ENCODE data around the gene OR5K4. TPM values are rescaled to one million over a fixed set of nuclear protein-coding genes. Genes with fewer than 3 reads are reported as not detected.

The OR5K4 gene
- total RNA-seq, 1 donor from 2014 or later = not detected

GRCh38 chr3:98341758-98342157 is 11.9 kb upstream of the OR5K4 start:
- no peak overlapping the region for H3K27ac Mint-ChIP-seq
- no peaks in the 10 kb centered on the region for H3K9me3 Mint-ChIP-seq
- H3K4me3 Mint-ChIP-seq (ENCODE audit: low read depth) = no peak overlapping the region
- intact Hi-C loops (cut with micrococcal nuclease) = loop anchor here (5.0 kb wide), 1 partner anchor 231 kb away; no protein-coding TSS in a partner anchor
- DNase-seq (ENCODE audit: low spot score) = no peak
- H3K27me3 Mint-ChIP-seq (ENCODE audit: low read depth) = peaks cover 41% of the 10 kb centered on the region
- H3K36me3 Mint-ChIP-seq (ENCODE audit: low read depth) = no peaks in the 10 kb centered on the region
- peaks cover 6% of the 10 kb centered on the region for H3K4me1 Mint-ChIP-seq (ENCODE audit: low read depth)

- Mint-ChIP-seq H3K27me3 (ENCODE audit: low read depth) (peaks cover 45% of the 10 kb centered on the region), H3K9me3 (no peaks in the 10 kb centered on the region), H3K4me3 (ENCODE audit: low read depth) (no peak overlapping the region), H3K27ac (no peak overlapping the region), H3K36me3 (ENCODE audit: low read depth) (no peaks in the 10 kb centered on the region), H3K4me1 (ENCODE audit: low read depth) (peaks cover 6% of the 10 kb centered on the region)
- DNase-seq (ENCODE audit: low spot score) = peak; percentile 20
- intact Hi-C loops (cut with micrococcal nuclease) = loop anchor here (5.0 kb wide), 1 partner anchor 228 kb away; no protein-coding TSS in a partner anchor
These were observed 9.8 kb upstream of the OR5K4 start for GRCh38 chr3:98343647-98344507.

GRCh38 chr3:98350082-98350481 is 3.6 kb upstream of the OR5K4 start:
- H3K27me3 Mint-ChIP-seq (ENCODE audit: low read depth) = peaks cover 38% of the 10 kb centered on the region
- H3K4me3 Mint-ChIP-seq (ENCODE audit: low read depth) = no peak overlapping the region
- no peak overlapping the region for H3K27ac Mint-ChIP-seq
- H3K36me3 Mint-ChIP-seq (ENCODE audit: low read depth) = no peaks in the 10 kb centered on the region
- DNase-seq (ENCODE audit: low spot score) = no peak
- intact Hi-C loops (cut with micrococcal nuclease) = no loop called here
- peaks cover 10% of the 10 kb centered on the region for H3K4me1 Mint-ChIP-seq (ENCODE audit: low read depth)
- H3K9me3 Mint-ChIP-seq = no peaks in the 10 kb centered on the region

- Mint-ChIP-seq H3K4me1 (ENCODE audit: low read depth) (peaks cover 4% of the 10 kb centered on the region), H3K36me3 (ENCODE audit: low read depth) (no peaks in the 10 kb centered on the region), H3K4me3 (ENCODE audit: low read depth) (no peak overlapping the region), H3K27me3 (ENCODE audit: low read depth) (peaks cover 16% of the 10 kb centered on the region), H3K9me3 (peaks cover 29% of the 10 kb centered on the region), H3K27ac (no peak overlapping the region)
- intact Hi-C loops (cut with micrococcal nuclease) = no loop called here
- no peak for DNase-seq (ENCODE audit: low spot score)
These were observed 5.6 kb downstream of the OR5K4 start for GRCh38 chr3:98359250-98359649.

- DNase-seq (ENCODE audit: low spot score) = no peak
- no peak overlapping the region for H3K27ac Mint-ChIP-seq
- H3K27me3 Mint-ChIP-seq (ENCODE audit: low read depth) = peaks cover 10% of the 10 kb centered on the region
- H3K4me3 Mint-ChIP-seq (ENCODE audit: low read depth) = no peak overlapping the region
- intact Hi-C loops (cut with micrococcal nuclease) = no loop called here
- H3K36me3 Mint-ChIP-seq (ENCODE audit: low read depth) = no peaks in the 10 kb centered on the region
- peaks cover 4% of the 10 kb centered on the region for H3K4me1 Mint-ChIP-seq (ENCODE audit: low read depth)
- H3K9me3 Mint-ChIP-seq = peaks cover 30% of the 10 kb centered on the region
These were observed 6.5 kb downstream of the OR5K4 start for GRCh38 chr3:98359993-98360675.

- H3K9me3 Mint-ChIP-seq = peaks cover 36% of the 10 kb centered on the region
- intact Hi-C loops (cut with micrococcal nuclease) = no loop called here
- H3K4me3 Mint-ChIP-seq (ENCODE audit: low read depth) = no peak overlapping the region
- H3K36me3 Mint-ChIP-seq (ENCODE audit: low read depth) = no peaks in the 10 kb centered on the region
- peaks cover 10% of the 10 kb centered on the region for H3K27me3 Mint-ChIP-seq (ENCODE audit: low read depth)
- no peak for DNase-seq (ENCODE audit: low spot score)
- peaks cover 4% of the 10 kb centered on the region for H3K4me1 Mint-ChIP-seq (ENCODE audit: low read depth)
- H3K27ac Mint-ChIP-seq = no peak overlapping the region
These were observed 7.0 kb downstream of the OR5K4 start for GRCh38 chr3:98360681-98361080.

- no peak overlapping the region for H3K4me3 Mint-ChIP-seq (ENCODE audit: low read depth)
- H3K36me3 Mint-ChIP-seq (ENCODE audit: low read depth) = no peaks in the 10 kb centered on the region
- no peak overlapping the region for H3K27ac Mint-ChIP-seq
- peaks cover 4% of the 10 kb centered on the region for H3K4me1 Mint-ChIP-seq (ENCODE audit: low read depth)
- no peak for DNase-seq (ENCODE audit: low spot score)
- peaks cover 12% of the 10 kb centered on the region for H3K27me3 Mint-ChIP-seq (ENCODE audit: low read depth)
- intact Hi-C loops (cut with micrococcal nuclease) = no loop called here
- peaks cover 36% of the 10 kb centered on the region for H3K9me3 Mint-ChIP-seq
These were observed 7.6 kb downstream of the OR5K4 start for GRCh38 chr3:98361289-98361688.

- intact Hi-C loops (cut with micrococcal nuclease) = no loop called here
These were observed 14.0 kb downstream of the OR5K4 start for GRCh38 chr3:98367464-98368246.

GRCh38 chr3:98371186-98371585 is 17.5 kb downstream of the OR5K4 start:
- H3K9me3 Mint-ChIP-seq = no peaks in the 10 kb centered on the region
- no peak overlapping the region for H3K27ac Mint-ChIP-seq
- peaks cover 31% of the 10 kb centered on the region for H3K27me3 Mint-ChIP-seq (ENCODE audit: low read depth)
- no peak overlapping the region for H3K4me3 Mint-ChIP-seq (ENCODE audit: low read depth)
- intact Hi-C loops (cut with micrococcal nuclease) = no loop called here
- DNase-seq (ENCODE audit: low spot score) = no peak
- H3K4me1 Mint-ChIP-seq (ENCODE audit: low read depth) = no peaks in the 10 kb centered on the region
- no peaks in the 10 kb centered on the region for H3K36me3 Mint-ChIP-seq (ENCODE audit: low read depth)

More at GRCh38 chr3:98367464-98368246, 14.0 kb downstream of the OR5K4 start:
- no peaks in the 10 kb centered on the region for H3K4me1 Mint-ChIP-seq (ENCODE audit: low read depth)
- peaks cover 7% of the 10 kb centered on the region for H3K9me3 Mint-ChIP-seq
- H3K27ac Mint-ChIP-seq = no peak overlapping the region
- peaks cover 18% of the 10 kb centered on the region for H3K27me3 Mint-ChIP-seq (ENCODE audit: low read depth)
- H3K36me3 Mint-ChIP-seq (ENCODE audit: low read depth) = no peaks in the 10 kb centered on the region
- H3K4me3 Mint-ChIP-seq (ENCODE audit: low read depth) = no peak overlapping the region
- DNase-seq (ENCODE audit: low spot score) = no peak

- H3K4me1 Mint-ChIP-seq (ENCODE audit: low read depth) = no peaks in the 10 kb centered on the region
- DNase-seq (ENCODE audit: low spot score) = no peak
- no peak overlapping the region for H3K4me3 Mint-ChIP-seq (ENCODE audit: low read depth)
- no peaks in the 10 kb centered on the region for H3K9me3 Mint-ChIP-seq
- peaks cover 36% of the 10 kb centered on the region for H3K27me3 Mint-ChIP-seq (ENCODE audit: low read depth)
- no peak overlapping the region for H3K27ac Mint-ChIP-seq
- intact Hi-C loops (cut with micrococcal nuclease) = no loop called here
- no peaks in the 10 kb centered on the region for H3K36me3 Mint-ChIP-seq (ENCODE audit: low read depth)
These were observed 18.2 kb downstream of the OR5K4 start for GRCh38 chr3:98371853-98372252.

- Mint-ChIP-seq H3K4me1 (ENCODE audit: low read depth) (no peaks in the 10 kb centered on the region), H3K9me3 (no peaks in the 10 kb centered on the region), H3K27ac (no peak overlapping the region), H3K27me3 (ENCODE audit: low read depth) (peaks cover 35% of the 10 kb centered on the region), H3K4me3 (ENCODE audit: low read depth) (no peak overlapping the region), H3K36me3 (ENCODE audit: low read depth) (no peaks in the 10 kb centered on the region)
- DNase-seq (ENCODE audit: low spot score) = no peak
- intact Hi-C loops (cut with micrococcal nuclease) = no loop called here
These were observed 18.8 kb downstream of the OR5K4 start for GRCh38 chr3:98372445-98372844.

- Mint-ChIP-seq H3K4me3 (ENCODE audit: low read depth) (no peak overlapping the region), H3K36me3 (ENCODE audit: low read depth) (no peaks in the 10 kb centered on the region), H3K27me3 (ENCODE audit: low read depth) (peaks cover 28% of the 10 kb centered on the region), H3K27ac (no peak overlapping the region), H3K4me1 (ENCODE audit: low read depth) (no peaks in the 10 kb centered on the region), H3K9me3 (no peaks in the 10 kb centered on the region)
- intact Hi-C loops (cut with micrococcal nuclease) = no loop called here
- no peak for DNase-seq (ENCODE audit: low spot score)
These were observed 23.0 kb downstream of the OR5K4 start for GRCh38 chr3:98376631-98377030.
